Activated CD8-positive, alpha-beta memory T cell treated with anti-CD3 and anti-CD28 coated beads, Interleukin-2, amount 10 ng/mL, durations not matched to agents 7 days and 5 days (primary cell): ENCODE measurements around the gene AOPEP. TPM values are rescaled to one million over a fixed set of nuclear protein-coding genes. Genes with fewer than 3 reads are reported as not detected.

Experiments used
- ATAC-seq: fragments of 150-1000 bp; cut with Tn5 transposase; one replicate; pipeline ENCODE4 v1.10.0; 2021; ENCODE audit warnings: moderate library complexity
- CTCF ChIA-PET: fragments of 350-600 bp; sonication (Branson Sonifier 250); formaldehyde crosslinking; loops from one replicate; lab custom pipeline; 2021; ENCODE audit warnings: antibody characterized with exemption; lab: Charles Lee
- DNase-seq: peaks from one replicate; pipeline ENCODE4 v3.0.0-alpha.2; 2020
- H3K27ac Mint-ChIP-seq: one replicate; pipeline ENCODE4 v1.8.0; 2021; ENCODE audit warnings: mild to moderate bottlenecking, mixed read lengths
- H3K27me3 Mint-ChIP-seq: one replicate; pipeline ENCODE4 v1.8.0; 2021; ENCODE audit warnings: mixed read lengths
- H3K36me3 Mint-ChIP-seq: one replicate; pipeline ENCODE4 v1.8.0; 2021; ENCODE audit warnings: mild to moderate bottlenecking, mixed read lengths
- H3K4me1 Mint-ChIP-seq: one replicate; pipeline ENCODE4 v1.8.0; 2021; ENCODE audit warnings: mixed read lengths
- H3K4me3 Mint-ChIP-seq: one replicate; pipeline ENCODE4 v1.8.0; 2021; ENCODE audit warnings: mild to moderate bottlenecking, moderate library complexity, mixed read lengths
- H3K9me3 Mint-ChIP-seq: one replicate; pipeline ENCODE4 v1.8.0; 2022; ENCODE audit warnings: low read depth, mixed read lengths
- total RNA-seq, 2 experiments: library from RNA; stranded (reverse); gene quantifications; one replicate each; pipeline ENCODE4 v1.2.3, GENCODE V29; 2021

Gene AOPEP
- total RNA-seq, 2 experiments from 2014 or later, result 9.8 to 13.7 TPM

DNA sequence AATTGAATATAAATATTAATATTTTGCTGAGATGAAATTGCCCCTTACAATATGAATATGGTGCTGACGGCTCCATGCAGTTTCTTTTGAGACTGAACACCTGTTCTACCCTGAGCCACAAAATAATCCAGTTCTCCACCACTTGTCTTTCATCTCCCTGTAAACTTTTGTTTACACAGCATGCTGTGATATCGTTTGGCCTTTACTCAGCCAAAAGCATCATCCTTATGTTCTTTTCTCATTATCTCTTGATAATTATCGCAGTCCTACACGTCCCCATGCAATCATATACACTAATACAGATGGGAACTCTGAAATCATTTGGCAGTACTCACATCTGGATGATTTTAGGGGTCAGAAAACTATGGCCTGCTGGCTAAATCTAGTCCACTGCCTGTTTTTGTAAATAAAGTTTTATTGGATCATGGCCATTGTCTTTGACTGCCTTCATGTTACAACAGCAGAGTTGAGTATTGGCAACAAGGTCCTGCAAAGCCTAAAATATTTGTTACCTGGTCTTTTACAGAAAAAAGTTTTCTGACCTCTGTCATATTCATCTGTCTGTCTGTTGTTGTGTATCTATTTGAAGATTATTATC lies 53.3 kb downstream of the AOPEP start:
- ATAC-seq (no peak), DNase-seq (no peak)
- no peak overlapping the region for H3K4me3 Mint-ChIP-seq
- no peaks in the 10 kb centered on the region for H3K36me3 Mint-ChIP-seq
- no peak overlapping the region for H3K27ac Mint-ChIP-seq
- CTCF ChIA-PET, result interaction anchor here (1.5 to 6.0 kb wide), 2 partner anchors 110 to 349 kb away, joined by 3 to 79 read pairs; no protein-coding TSS in a partner anchor
- H3K27me3 Mint-ChIP-seq, result no peaks in the 10 kb centered on the region
- no peaks in the 10 kb centered on the region for H3K9me3 Mint-ChIP-seq
- peaks cover 2% of the 10 kb centered on the region for H3K4me1 Mint-ChIP-seq

DNA sequence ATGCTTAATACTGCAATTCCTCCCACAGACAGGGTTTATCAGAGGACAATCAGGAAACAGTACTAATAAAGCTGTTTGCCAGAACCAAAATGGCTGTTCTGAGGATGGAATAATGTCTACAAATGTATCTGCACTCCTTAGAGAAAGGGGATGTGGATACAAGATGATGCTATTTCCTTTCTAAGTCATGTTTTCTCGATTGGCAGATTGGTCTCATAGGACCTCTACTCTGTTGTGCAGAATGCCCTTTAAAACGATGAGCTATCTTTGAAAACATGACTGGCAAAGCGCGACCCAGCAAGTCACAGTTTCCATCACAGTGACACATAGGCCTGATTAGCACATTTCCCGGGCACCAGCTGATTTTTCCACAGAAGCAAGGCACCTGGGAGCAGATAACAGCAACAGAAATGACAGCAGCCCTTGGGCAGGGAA lies 54.0 kb downstream of the AOPEP start:
- no peak overlapping the region for H3K4me3 Mint-ChIP-seq
- ATAC-seq (no peak), DNase-seq (no peak)
- H3K27ac Mint-ChIP-seq, result no peak overlapping the region
- no peaks in the 10 kb centered on the region for H3K27me3 Mint-ChIP-seq
- no peaks in the 10 kb centered on the region for H3K36me3 Mint-ChIP-seq
- H3K9me3 Mint-ChIP-seq, result no peaks in the 10 kb centered on the region
- H3K4me1 Mint-ChIP-seq, result peaks cover 2% of the 10 kb centered on the region
- CTCF ChIA-PET, result interaction anchor here (0.6 to 6.0 kb wide), 4 partner anchors 8 to 348 kb away, joined by 3 to 79 read pairs (median 4); no protein-coding TSS in a partner anchor

DNA sequence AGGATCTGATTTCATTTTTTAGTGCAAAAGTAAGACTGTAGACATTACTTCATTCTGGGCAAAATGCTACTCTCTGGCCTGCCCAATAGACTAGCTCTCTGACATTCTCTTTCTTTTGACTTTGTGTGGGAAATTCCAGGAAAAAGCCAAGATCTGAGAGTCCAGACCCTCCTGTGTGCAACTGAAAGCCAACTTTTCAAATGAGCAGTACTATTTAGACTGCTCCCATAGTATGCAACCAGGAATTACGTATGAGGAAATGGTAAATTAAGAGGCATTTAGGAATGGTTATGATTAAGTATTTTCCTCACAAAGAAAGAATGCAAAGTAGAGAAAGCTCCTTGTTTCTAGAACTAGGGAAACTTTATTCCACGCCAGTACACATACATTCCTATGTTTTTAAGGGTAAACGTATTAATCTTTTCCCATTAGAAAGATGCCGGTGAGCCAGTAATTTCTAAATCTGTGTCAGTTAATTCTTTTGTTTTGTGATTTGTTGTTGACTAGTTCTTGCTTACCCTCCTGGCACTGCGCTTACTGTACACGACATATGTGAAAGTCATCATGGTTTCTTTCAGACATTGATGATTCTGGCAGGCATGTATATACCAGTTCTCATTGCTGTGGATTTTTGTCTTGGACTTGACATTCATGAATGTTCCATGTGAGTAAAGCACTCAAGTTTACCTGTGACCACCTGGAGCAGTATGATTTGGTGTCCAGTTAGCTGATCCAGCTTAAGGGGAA lies 56.0 kb downstream of the AOPEP start:
- CTCF ChIA-PET, result interaction anchor here (0.8 to 6.0 kb wide), 6 partner anchors 12 to 346 kb away, joined by 3 to 79 read pairs (median 4); no protein-coding TSS in a partner anchor
- Mint-ChIP-seq H3K27ac (no peak overlapping the region), H3K36me3 (no peaks in the 10 kb centered on the region), H3K9me3 (no peaks in the 10 kb centered on the region), H3K4me3 (no peak overlapping the region), H3K27me3 (no peaks in the 10 kb centered on the region), H3K4me1 (peaks cover 8% of the 10 kb centered on the region)
- DNase-seq (no peak), ATAC-seq (no peak)

DNA sequence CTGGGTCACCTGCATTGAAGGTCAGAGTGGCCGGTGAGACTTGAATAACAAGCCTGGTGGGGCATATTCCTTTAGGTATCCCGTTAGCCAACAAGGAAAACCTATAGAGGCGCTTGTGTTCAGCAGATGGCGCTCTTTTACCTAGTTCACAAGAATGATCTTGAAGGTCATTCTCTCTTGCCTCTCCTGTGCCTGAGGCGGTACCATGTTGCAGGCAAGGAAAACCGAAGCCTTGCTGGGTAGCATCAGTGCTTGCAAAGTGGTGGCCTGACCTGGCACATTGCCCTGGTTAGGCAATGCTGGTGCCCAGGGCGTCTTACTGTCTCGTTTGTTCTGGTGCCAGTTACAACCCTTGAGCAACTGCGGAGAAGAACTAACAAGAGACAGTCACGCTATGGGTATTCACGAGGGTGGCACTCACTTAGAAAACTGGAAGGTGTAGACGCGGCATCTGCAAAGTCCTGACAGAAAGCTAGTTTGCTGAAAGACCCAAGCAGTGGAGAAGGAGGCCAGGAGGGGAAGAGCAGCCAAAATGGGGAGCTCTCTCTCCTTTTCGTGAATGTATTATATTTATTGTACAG lies 56.7 kb downstream of the AOPEP start:
- peak; percentile 51 for DNase-seq
- Mint-ChIP-seq H3K4me1 (peaks cover 8% of the 10 kb centered on the region), H3K4me3 (no peak overlapping the region), H3K36me3 (no peaks in the 10 kb centered on the region), H3K9me3 (no peaks in the 10 kb centered on the region), H3K27ac (no peak overlapping the region), H3K27me3 (no peaks in the 10 kb centered on the region)
- ATAC-seq, result no peak
- CTCF ChIA-PET, result interaction anchor here (0.8 to 6.0 kb wide), 8 partner anchors 11 to 345 kb away, joined by 3 to 79 read pairs (median 4); no protein-coding TSS in a partner anchor

DNA sequence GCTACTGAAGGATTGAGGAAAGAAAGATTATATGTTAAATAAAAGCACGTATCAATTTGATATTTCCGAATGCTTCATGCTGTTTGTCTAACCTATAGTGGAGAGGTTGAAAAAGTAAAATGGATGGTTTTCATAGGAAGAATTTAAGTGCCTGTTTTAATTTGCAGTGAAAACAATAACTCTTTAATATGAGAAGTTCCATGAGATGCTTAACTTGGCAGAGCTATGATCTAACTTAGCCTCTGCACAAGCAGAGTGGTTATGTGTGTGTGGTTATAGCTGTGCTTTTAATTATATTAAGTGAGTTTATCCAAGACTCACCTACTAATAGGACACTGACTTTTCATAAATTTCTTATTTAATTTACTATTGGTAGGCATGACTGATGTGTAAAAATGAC lies 57.4 kb downstream of the AOPEP start:
- Mint-ChIP-seq H3K4me3 (no peak overlapping the region), H3K9me3 (no peaks in the 10 kb centered on the region), H3K27ac (no peak overlapping the region), H3K36me3 (no peaks in the 10 kb centered on the region), H3K4me1 (peaks cover 8% of the 10 kb centered on the region), H3K27me3 (no peaks in the 10 kb centered on the region)
- CTCF ChIA-PET, result interaction anchor here (0.8 to 6.0 kb wide), 7 partner anchors 11 to 345 kb away, joined by 3 to 79 read pairs (median 4); no protein-coding TSS in a partner anchor
- DNase-seq (no peak), ATAC-seq (no peak)

DNA sequence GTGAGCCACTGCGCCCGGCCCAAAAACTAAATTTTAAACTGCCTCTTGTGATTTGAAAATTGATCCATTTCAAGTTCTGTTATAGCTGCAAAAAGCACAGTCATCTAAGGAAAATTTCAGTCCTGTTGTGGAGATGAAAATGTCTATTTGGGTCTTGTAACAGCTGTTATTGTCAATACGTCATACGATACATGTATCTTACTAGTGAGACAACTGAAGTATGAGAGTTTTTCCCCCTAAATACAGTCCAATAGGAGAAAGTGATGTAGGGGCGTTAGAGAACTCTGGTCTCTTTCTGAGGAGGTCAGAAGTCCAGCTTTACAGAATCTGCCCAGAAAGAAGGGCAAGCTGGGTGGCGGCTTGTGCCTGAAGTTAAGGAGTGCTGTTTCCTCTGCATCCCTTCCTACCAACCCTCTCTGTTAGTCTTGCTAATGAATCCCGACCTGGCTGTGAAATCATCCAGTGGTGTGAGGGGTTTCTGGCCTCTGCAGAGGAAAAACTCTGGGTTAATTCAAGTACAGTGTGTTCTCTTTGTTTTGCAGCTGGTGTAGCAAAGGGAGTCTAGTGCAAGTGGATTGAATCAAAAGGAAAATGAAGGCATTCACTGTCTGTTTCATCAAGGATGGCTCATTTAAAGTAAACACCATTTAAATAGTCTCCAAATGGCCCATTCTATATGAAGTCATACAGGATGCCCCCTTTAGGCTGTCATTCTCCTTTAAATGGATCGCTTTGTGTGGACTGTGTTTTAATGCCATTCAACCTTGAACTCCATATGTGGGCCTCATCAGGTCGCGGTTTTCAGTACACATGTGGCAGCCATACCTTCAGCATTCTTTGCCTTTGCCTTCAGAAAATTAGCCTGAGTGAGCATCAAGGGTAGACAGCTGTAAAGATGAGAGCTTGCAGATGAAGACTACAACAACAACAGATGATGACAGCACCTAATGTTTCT lies 59.0 kb downstream of the AOPEP start:
- H3K27me3 Mint-ChIP-seq, result no peaks in the 10 kb centered on the region
- no peak for ATAC-seq
- no peaks in the 10 kb centered on the region for H3K9me3 Mint-ChIP-seq
- no peak overlapping the region for H3K4me3 Mint-ChIP-seq
- CTCF ChIA-PET, result interaction anchor here (6.0 kb wide), 1 partner anchor 343 kb away, joined by 79 read pairs; no protein-coding TSS in a partner anchor
- DNase-seq, result no peak
- no peak overlapping the region for H3K27ac Mint-ChIP-seq
- H3K36me3 Mint-ChIP-seq, result peaks cover 2% of the 10 kb centered on the region
- H3K4me1 Mint-ChIP-seq, result peaks cover 7% of the 10 kb centered on the region

DNA sequence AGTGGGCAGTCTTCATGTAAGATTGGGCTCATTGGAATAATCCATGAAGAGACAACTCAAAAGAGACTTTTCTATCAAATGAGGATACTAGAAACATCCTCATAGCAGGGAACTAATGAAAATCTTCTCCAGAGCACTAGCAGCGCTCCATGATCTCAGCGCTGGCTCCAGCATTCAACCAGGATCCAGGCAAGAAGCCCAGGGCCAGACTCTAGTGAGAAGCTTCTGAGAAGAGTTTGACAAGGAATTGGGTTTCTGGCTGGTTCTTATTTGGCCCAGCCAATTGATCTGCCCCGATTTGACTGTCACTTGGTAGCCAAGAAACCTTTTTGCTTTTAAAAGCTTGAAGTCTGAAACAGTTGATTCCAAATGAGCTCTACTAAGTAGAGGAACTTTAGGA lies 60.1 kb downstream of the AOPEP start:
- H3K36me3 Mint-ChIP-seq, result peaks cover 5% of the 10 kb centered on the region
- H3K9me3 Mint-ChIP-seq, result no peaks in the 10 kb centered on the region
- peaks cover 7% of the 10 kb centered on the region for H3K4me1 Mint-ChIP-seq
- H3K27ac Mint-ChIP-seq, result no peak overlapping the region
- CTCF ChIA-PET, result no interaction called here
- DNase-seq, result no peak
- H3K4me3 Mint-ChIP-seq, result no peak overlapping the region
- H3K27me3 Mint-ChIP-seq, result no peaks in the 10 kb centered on the region
- no peak for ATAC-seq

DNA sequence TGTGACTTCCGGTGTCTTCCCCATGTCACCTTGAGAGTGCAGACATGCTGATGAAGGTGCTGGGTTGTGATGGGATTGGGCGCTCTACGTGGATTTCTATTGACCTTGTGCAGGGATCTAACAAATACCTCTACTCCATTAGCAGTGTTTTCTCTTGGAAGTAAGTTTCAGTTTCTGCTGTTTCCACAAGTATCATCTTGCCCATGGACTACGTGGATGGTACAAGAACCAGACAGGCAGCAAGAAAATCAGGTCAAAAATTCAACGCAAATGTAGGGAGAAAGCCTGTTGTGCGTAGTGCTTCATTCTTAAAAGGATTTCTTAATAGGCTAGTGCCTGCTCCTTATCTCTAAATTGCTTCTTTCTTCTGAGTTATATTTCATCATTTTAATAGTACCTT lies 60.8 kb downstream of the AOPEP start:
- Mint-ChIP-seq H3K4me3 (no peak overlapping the region), H3K36me3 (peaks cover 5% of the 10 kb centered on the region), H3K27me3 (no peaks in the 10 kb centered on the region), H3K27ac (no peak overlapping the region), H3K9me3 (no peaks in the 10 kb centered on the region), H3K4me1 (peaks cover 7% of the 10 kb centered on the region)
- CTCF ChIA-PET, result no interaction called here
- DNase-seq (no peak), ATAC-seq (no peak)

DNA sequence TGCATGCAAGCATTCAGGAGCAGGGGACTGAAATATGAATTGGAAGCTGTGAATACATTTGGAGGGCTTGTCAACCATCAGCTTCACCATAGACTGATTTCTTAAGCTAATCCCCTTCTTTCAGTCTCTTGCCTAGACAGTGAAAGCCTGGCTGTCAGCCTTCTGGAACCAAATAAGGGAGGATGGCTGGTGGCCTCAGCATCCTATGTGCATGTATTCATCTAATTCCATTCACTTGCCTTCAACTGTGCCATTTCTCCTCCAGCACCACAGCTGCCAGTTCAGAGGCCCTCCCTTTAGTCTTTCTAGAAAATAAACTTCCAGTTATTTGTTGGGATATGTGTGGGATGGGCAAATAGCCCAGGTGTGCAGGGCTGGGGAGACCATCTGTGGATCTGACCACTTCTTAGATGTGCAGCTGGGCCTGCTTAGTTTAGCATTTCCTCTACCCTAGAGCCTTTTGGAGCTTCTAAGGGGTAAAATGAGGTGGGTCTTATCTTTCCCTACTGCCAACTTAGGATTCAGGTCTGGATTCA lies 62.1 kb downstream of the AOPEP start:
- peaks cover 7% of the 10 kb centered on the region for H3K4me1 Mint-ChIP-seq
- ATAC-seq (no peak), DNase-seq (no peak)
- H3K4me3 Mint-ChIP-seq, result no peak overlapping the region
- H3K36me3 Mint-ChIP-seq, result peaks cover 9% of the 10 kb centered on the region
- no peak overlapping the region for H3K27ac Mint-ChIP-seq
- H3K9me3 Mint-ChIP-seq, result no peaks in the 10 kb centered on the region
- no peaks in the 10 kb centered on the region for H3K27me3 Mint-ChIP-seq
- CTCF ChIA-PET, result interaction anchor here (0.7 to 1.3 kb wide), 5 partner anchors 8 to 342 kb away, joined by 3 to 5 read pairs (median 3); no protein-coding TSS in a partner anchor

DNA sequence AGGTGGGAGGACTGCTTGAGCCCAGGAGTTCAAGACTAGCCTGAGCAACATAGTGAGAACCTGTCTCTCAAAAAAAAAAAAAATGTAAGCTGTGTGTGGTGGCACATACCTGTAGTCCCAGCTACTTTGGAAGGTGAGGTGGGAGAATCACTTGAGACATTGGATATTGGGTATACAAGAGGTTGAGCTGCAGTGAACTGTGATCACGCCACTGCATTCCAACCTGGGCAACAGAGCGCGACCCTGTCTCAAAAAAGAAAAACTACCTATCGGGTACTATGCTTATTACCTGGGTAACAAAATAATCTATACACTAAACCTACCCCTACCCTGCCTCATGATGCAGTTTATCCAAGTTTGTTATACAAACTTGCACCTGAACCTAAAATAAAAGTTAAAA lies 64.9 kb downstream of the AOPEP start:
- Mint-ChIP-seq H3K27ac (no peak overlapping the region), H3K27me3 (no peaks in the 10 kb centered on the region), H3K9me3 (no peaks in the 10 kb centered on the region), H3K4me3 (no peak overlapping the region), H3K36me3 (peaks cover 11% of the 10 kb centered on the region), H3K4me1 (peaks cover 9% of the 10 kb centered on the region)
- DNase-seq, result no peak
- CTCF ChIA-PET, result interaction anchor here (1.3 kb wide), 1 partner anchor 336 kb away, joined by 4 read pairs; no protein-coding TSS in a partner anchor
- no peak for ATAC-seq

DNA sequence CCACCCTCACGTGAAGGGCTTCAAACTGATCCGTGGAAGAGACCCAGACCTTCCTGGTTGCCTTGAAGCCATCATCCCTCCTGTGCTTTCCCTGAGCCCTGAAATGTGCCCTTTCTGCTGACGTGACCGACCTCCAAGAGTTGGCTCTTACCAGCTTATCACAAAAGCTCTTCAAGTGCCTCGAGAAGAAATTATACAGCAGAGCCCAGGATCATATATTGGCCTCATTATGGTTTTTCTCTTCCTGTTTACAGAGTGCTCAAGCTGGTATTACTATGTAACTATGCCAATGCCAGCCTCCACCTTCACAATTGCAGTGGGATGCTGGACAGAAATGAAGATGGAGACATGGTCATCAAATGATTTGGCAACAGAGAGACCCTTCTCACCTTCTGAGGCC lies 66.0 kb downstream of the AOPEP start:
- CTCF ChIA-PET, result interaction anchor here (1.3 kb wide), 1 partner anchor 335 kb away, joined by 4 read pairs; no protein-coding TSS in a partner anchor
- ATAC-seq (no peak), DNase-seq (no peak)
- H3K9me3 Mint-ChIP-seq, result no peaks in the 10 kb centered on the region
- H3K36me3 Mint-ChIP-seq, result peaks cover 11% of the 10 kb centered on the region
- H3K27me3 Mint-ChIP-seq, result no peaks in the 10 kb centered on the region
- H3K27ac Mint-ChIP-seq, result no peak overlapping the region
- H3K4me1 Mint-ChIP-seq, result peaks cover 2% of the 10 kb centered on the region
- no peak overlapping the region for H3K4me3 Mint-ChIP-seq

DNA sequence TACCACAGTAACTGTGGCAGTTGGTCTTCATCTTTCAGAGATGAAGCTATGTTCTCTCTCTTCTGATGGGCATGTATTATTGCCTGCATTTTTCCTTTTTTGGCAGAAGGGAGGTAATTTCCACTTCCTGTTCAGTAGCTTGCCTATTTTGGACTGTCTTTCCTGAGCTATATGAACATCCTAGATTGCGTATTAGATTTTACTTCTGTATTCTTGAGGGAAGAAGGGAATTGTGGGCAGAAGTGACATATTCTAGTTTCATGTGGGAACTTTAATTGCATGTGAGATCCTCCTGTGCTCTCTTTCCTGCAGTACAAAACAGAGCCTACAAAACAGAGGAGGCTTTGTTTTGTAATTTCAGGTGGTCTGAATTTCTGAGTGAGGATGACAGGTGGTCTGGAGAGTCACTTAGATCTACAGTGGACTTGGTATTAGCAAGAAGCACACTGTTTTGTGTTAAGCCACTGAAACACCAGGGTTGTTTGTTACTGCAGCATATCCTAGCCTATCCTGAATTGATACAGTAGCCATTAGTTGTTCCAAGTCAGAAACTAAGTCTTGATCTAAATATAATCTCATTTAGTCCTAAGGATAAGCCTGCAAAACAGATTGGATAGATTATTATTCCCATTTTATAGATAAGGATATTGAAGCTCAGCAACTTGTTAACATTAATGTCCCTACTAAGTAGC lies 68.1 kb downstream of the AOPEP start:
- DNase-seq (no peak), ATAC-seq (no peak)
- H3K4me1 Mint-ChIP-seq, result peaks cover 2% of the 10 kb centered on the region
- H3K9me3 Mint-ChIP-seq, result no peaks in the 10 kb centered on the region
- no peak overlapping the region for H3K4me3 Mint-ChIP-seq
- H3K27me3 Mint-ChIP-seq, result no peaks in the 10 kb centered on the region
- H3K36me3 Mint-ChIP-seq, result peaks cover 11% of the 10 kb centered on the region
- H3K27ac Mint-ChIP-seq, result no peak overlapping the region
- CTCF ChIA-PET, result interaction anchor here (2.1 kb wide), 1 partner anchor 11 kb away, joined by 5 read pairs; no protein-coding TSS in a partner anchor
